Measurements from ENCODE around the gene FEZ2. TPM values are rescaled to one million over a fixed set of nuclear protein-coding genes. Genes with fewer than 3 reads are reported as not detected.

FEZ2 gene
- total RNA-seq, 2 experiments from 2014 or later: 10.3 to 11.8 TPM

DNA sequence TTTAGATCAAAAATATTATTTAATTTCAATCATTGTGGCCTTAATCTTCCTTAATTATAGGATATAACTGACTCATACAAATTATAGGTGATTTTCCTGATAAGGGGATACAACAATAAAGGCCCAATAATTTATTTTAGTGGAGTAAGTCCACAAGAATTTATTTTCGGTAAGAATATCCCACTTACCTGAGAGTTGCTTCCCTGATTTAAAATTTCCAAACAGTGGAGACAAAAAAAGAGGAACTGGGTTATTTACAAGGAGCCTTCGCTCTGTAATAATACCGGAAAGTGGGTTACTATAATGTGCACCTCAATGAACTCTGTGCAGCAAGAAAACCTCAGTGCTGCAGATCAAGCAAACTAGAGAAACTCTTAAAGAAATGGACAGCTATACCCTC, 42.2 kb downstream of the FEZ2 start:
- H3K4me1 Mint-ChIP-seq (ENCODE audit: low read depth): no peaks in the 10 kb centered on the region
- CTCF ChIA-PET: interaction anchor here (3.0 kb wide), 1 partner anchor 14 kb away, joined by 8 read pairs; no protein-coding TSS in a partner anchor

DNA sequence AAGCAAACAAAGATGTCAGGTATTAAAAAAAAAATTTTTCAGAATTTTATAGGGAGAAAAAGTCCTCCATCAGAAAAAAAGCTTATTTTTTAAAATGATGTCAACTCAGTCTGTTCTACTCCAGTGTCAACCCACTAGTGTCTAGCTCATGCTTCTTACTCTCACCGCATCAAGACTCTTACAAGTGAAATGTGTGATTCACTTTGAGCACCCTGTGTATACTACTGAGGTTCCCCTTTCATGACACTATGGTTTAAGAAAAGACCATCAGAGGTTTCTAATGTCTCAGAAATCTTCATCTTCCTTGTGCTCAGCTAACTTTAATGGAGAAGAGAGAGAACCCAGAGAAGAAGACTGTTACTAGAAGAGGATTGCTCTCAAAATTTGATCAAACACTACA, 43.4 kb downstream of the FEZ2 start:
- DNase-seq: no peak
- no peaks in the 10 kb centered on the region for H3K9me3 Mint-ChIP-seq
- CTCF ChIA-PET: interaction anchor here (3.0 kb wide), 1 partner anchor 12 kb away, joined by 8 read pairs; no protein-coding TSS in a partner anchor
- POLR2A ChIA-PET: no interaction called here
- TF ChIP-seq, protein P1, sequence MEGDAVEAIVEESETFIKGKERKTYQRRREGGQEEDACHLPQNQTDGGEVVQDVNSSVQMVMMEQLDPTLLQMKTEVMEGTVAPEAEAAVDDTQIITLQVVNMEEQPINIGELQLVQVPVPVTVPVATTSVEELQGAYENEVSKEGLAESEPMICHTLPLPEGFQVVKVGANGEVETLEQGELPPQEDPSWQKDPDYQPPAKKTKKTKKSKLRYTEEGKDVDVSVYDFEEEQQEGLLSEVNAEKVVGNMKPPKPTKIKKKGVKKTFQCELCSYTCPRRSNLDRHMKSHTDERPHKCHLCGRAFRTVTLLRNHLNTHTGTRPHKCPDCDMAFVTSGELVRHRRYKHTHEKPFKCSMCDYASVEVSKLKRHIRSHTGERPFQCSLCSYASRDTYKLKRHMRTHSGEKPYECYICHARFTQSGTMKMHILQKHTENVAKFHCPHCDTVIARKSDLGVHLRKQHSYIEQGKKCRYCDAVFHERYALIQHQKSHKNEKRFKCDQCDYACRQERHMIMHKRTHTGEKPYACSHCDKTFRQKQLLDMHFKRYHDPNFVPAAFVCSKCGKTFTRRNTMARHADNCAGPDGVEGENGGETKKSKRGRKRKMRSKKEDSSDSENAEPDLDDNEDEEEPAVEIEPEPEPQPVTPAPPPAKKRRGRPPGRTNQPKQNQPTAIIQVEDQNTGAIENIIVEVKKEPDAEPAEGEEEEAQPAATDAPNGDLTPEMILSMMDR (IDR thresholded peaks at IDR 0.05): no peak
- H3K4me3 Mint-ChIP-seq: no peak overlapping the region
- H3K27me3 Mint-ChIP-seq: no peaks in the 10 kb centered on the region
- intact Hi-C loops (cut with micrococcal nuclease): no loop called here
- ATAC-seq: no peak
- peaks cover 26% of the 10 kb centered on the region for H3K36me3 Mint-ChIP-seq (ENCODE audit: low read depth)
- H3K4me1 Mint-ChIP-seq (ENCODE audit: low read depth): peaks cover 5% of the 10 kb centered on the region
- H3K27ac Mint-ChIP-seq: no peak overlapping the region

More for the DNA sequence above, 42.2 kb downstream of the FEZ2 start:
- TF ChIP-seq, protein P1 (IDR thresholded peaks at IDR 0.05): no peak
- intact Hi-C loops (cut with micrococcal nuclease): no loop called here
- Mint-ChIP-seq H3K36me3 (ENCODE audit: low read depth) (peaks cover 30% of the 10 kb centered on the region), H3K27me3 (no peaks in the 10 kb centered on the region), H3K4me3 (no peak overlapping the region), H3K27ac (no peak overlapping the region), H3K9me3 (no peaks in the 10 kb centered on the region)
- DNase-seq (no peak), ATAC-seq (no peak)
- POLR2A ChIA-PET: no interaction called here

DNA sequence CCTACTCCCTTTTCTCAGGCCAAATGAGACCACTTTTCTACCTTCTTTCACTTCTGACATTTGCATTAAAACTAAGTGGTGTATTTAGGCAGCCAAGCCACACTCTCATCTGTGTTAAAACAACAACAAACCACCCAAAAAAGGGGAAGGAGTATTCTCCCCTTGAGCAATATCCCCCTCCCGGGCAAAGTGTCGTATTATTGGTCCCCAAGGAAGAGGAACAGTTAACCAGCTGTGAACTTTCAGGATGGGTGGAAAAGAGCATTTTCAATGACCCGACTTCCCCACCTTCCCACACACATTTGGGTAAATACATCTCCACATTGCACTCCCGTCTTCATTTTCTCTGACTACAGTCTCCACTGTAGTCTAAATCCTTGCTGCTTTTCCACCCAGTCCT, 44.3 kb downstream of the FEZ2 start:
- Mint-ChIP-seq H3K27me3 (no peaks in the 10 kb centered on the region), H3K27ac (no peak overlapping the region), H3K4me1 (ENCODE audit: low read depth) (peaks cover 11% of the 10 kb centered on the region), H3K9me3 (no peaks in the 10 kb centered on the region), H3K4me3 (no peak overlapping the region), H3K36me3 (ENCODE audit: low read depth) (peaks cover 31% of the 10 kb centered on the region)
- ChIA-PET CTCF (interaction anchor here (1.7 kb wide), 1 partner anchor 201 kb away, joined by 4 read pairs; no protein-coding TSS in a partner anchor), POLR2A (no interaction called here)
- DNase-seq (no peak), ATAC-seq (no peak)
- intact Hi-C loops (cut with micrococcal nuclease): no loop called here
- TF ChIP-seq, protein P1 (IDR thresholded peaks at IDR 0.05): no peak

DNA sequence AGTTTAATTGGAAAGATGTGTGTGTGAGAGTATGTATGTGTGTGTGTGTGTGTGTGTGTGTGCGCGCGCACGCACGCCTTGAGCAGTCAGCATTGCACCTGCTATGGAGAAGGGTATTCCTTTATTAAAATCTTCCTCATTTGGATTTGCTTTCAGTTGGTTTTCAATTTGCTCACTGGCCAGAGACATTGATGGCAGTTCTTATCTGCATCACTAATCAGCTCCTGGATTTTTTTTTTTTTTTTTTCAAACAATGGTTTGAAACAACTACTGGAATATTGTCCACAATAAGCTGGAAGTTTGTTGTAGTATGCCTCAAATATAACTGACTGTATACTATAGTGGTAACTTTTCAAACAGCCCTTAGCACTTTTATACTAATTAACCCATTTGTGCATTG, 48.0 kb downstream of the FEZ2 start:
- H3K36me3 Mint-ChIP-seq (ENCODE audit: low read depth): peaks cover 43% of the 10 kb centered on the region
- no peak overlapping the region for H3K27ac Mint-ChIP-seq
- TF ChIP-seq, protein P1 (IDR thresholded peaks at IDR 0.05): no peak
- no peak overlapping the region for H3K4me3 Mint-ChIP-seq
- H3K9me3 Mint-ChIP-seq: no peaks in the 10 kb centered on the region
- no peaks in the 10 kb centered on the region for H3K27me3 Mint-ChIP-seq
- H3K4me1 Mint-ChIP-seq (ENCODE audit: low read depth): peaks cover 11% of the 10 kb centered on the region
- ATAC-seq (no peak), DNase-seq (no peak)
- ChIA-PET POLR2A (no interaction called here), CTCF (no interaction called here)
- intact Hi-C loops (cut with micrococcal nuclease): no loop called here

DNA sequence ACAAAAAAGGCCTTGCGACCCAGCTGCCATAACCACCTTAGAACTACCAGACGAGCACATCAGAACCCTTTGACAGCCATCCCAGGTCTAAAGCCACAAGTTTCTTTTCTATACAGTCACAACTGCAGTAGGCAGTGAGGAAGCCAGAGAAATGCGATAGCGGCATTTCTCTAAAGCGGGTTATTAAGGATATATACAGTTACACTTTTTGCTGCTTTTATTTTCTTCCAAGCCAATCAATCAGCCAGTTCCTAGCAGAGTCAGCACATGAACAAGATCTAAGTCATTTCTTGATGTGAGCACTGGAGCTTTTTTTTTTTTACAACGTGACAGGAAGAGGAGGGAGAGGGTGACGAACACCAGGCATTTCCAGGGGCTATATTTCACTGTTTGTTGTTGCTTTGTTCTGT, 48.8 kb downstream of the FEZ2 start:
- peaks cover 39% of the 10 kb centered on the region for H3K36me3 Mint-ChIP-seq (ENCODE audit: low read depth)
- H3K9me3 Mint-ChIP-seq: no peaks in the 10 kb centered on the region
- no peak overlapping the region for H3K4me3 Mint-ChIP-seq
- intact Hi-C loops (cut with micrococcal nuclease): no loop called here
- peak overlapping the region; percentile 37 for H3K27ac Mint-ChIP-seq
- TF ChIP-seq, protein P1 (IDR thresholded peaks at IDR 0.05): no peak
- DNase-seq: no peak
- H3K4me1 Mint-ChIP-seq (ENCODE audit: low read depth): peaks cover 11% of the 10 kb centered on the region
- POLR2A ChIA-PET: no interaction called here
- CTCF ChIA-PET: interaction anchor here (0.6 to 1.2 kb wide), 3 partner anchors 17 to 237 kb away, joined by 3 read pairs; no protein-coding TSS in a partner anchor
- no peaks in the 10 kb centered on the region for H3K27me3 Mint-ChIP-seq
- peak; percentile 51 for ATAC-seq
